H9 (cell line): Measurements from ENCODE around the gene KCNMA1. TPM values are rescaled to one million over a fixed set of nuclear protein-coding genes. Genes with fewer than 3 reads are reported as not detected.

ENCODE experiments used
- DNase-seq: peaks from one replicate; pipeline ENCODE4 v3.0.0-alpha.2; 2017
- H2AFZ ChIP-seq: one replicate; pipeline ENCODE4 v1.6.1; 2013; ENCODE audit warnings: mild to moderate bottlenecking, low read length, control low read depth, moderate library complexity
- H2AK5ac ChIP-seq: 2 replicates; pipeline ENCODE4 v1.6.1; 2013; ENCODE audit warnings: low read length, control low read depth, mixed read lengths; ENCODE audit not compliant: insufficient read length
- H2BK120ac ChIP-seq: one replicate; pipeline ENCODE4 v1.6.1; 2013; ENCODE audit warnings: low read depth, mild to moderate bottlenecking, low read length, control low read depth, inconsistent platforms; ENCODE audit not compliant: poor library complexity, severe bottlenecking
- H2BK12ac ChIP-seq: 2 replicates; pipeline ENCODE4 v1.6.1; 2013; ENCODE audit warnings: low read length, control low read depth, mixed read lengths, low read depth; ENCODE audit not compliant: insufficient read length
- H2BK15ac ChIP-seq: 2 replicates; pipeline ENCODE4 v1.6.1; 2013; ENCODE audit warnings: low read depth, low read length, control low read depth
- H2BK20ac ChIP-seq: one replicate; pipeline ENCODE4 v1.6.1; 2013; ENCODE audit warnings: low read depth, mild to moderate bottlenecking, low read length, control low read depth, inconsistent platforms; ENCODE audit not compliant: poor library complexity, severe bottlenecking
- H2BK5ac ChIP-seq: 2 replicates; pipeline ENCODE4 v1.6.1; 2013; ENCODE audit warnings: low read length, control low read depth, mixed read lengths; ENCODE audit not compliant: insufficient read length
- H3K14ac ChIP-seq: 2 replicates; pipeline ENCODE4 v1.6.1; 2013; ENCODE audit warnings: low read length, control low read depth; ENCODE audit not compliant: insufficient read depth
- H3K18ac ChIP-seq: 2 replicates; pipeline ENCODE4 v1.6.1; 2013; ENCODE audit warnings: low read depth, mild to moderate bottlenecking, mixed read lengths, low read length, control low read depth; ENCODE audit not compliant: insufficient read length
- H3K23ac ChIP-seq: 2 replicates; pipeline ENCODE4 v1.6.1; 2013; ENCODE audit warnings: low read length, control low read depth, mixed read lengths, low read depth; ENCODE audit not compliant: insufficient read length
- H3K23me2 ChIP-seq: 2 replicates; pipeline ENCODE4 v1.6.1; 2013; ENCODE audit warnings: low read depth, mild to moderate bottlenecking, mixed read lengths, low read length, control low read depth; ENCODE audit not compliant: insufficient read length, poor library complexity, severe bottlenecking
- H3K27ac ChIP-seq: 2 replicates; pipeline ENCODE4 v1.5.1; 2013; ENCODE audit warnings: low read length, control low read depth, mixed read lengths, low read depth; ENCODE audit not compliant: insufficient read length
- H3K27me3 ChIP-seq: 2 replicates; pipeline ENCODE4 v1.6.1; 2013; ENCODE audit warnings: low read length, control low read depth, inconsistent platforms; ENCODE audit not compliant: insufficient read depth
- H3K4ac ChIP-seq: 2 replicates; pipeline ENCODE4 v1.6.1; 2013; ENCODE audit warnings: low read depth, mild to moderate bottlenecking, control low read depth, inconsistent platforms, low read length, moderate library complexity
- H3K4me1 ChIP-seq: 2 replicates; pipeline ENCODE4 v1.6.1; 2013; ENCODE audit warnings: low read length, control low read depth, inconsistent platforms; ENCODE audit not compliant: insufficient read depth
- H3K4me2 ChIP-seq: 2 replicates; pipeline ENCODE4 v1.6.1; 2013; ENCODE audit warnings: low read length, control low read depth, mixed read lengths; ENCODE audit not compliant: insufficient read length, insufficient read depth
- H3K56ac ChIP-seq: 2 replicates; pipeline ENCODE4 v1.6.1; 2013; ENCODE audit warnings: low read depth, mild to moderate bottlenecking, mixed read lengths, low read length, control low read depth; ENCODE audit not compliant: insufficient read length
- H3K79me1 ChIP-seq: 2 replicates; pipeline ENCODE4 v1.6.1; 2013; ENCODE audit warnings: low read depth, mild to moderate bottlenecking, moderate library complexity, low read length, control low read depth, inconsistent platforms; ENCODE audit not compliant: insufficient read depth, poor library complexity, severe bottlenecking
- H3K79me2 ChIP-seq: 2 replicates; pipeline ENCODE4 v1.6.1; 2013; ENCODE audit warnings: low read length, control low read depth, inconsistent platforms; ENCODE audit not compliant: insufficient read depth
- H3K9ac ChIP-seq: 2 replicates; pipeline ENCODE4 v1.6.1; 2013; ENCODE audit warnings: low read length, control low read depth, mixed read lengths; ENCODE audit not compliant: insufficient read length; ENCODE audit errors: extremely low read depth
- H3K9me3 ChIP-seq: one replicate; pipeline ENCODE4 v1.6.1; 2013; ENCODE audit warnings: low read depth, low read length, inconsistent platforms; ENCODE audit not compliant: control insufficient read depth
- H3T11ph ChIP-seq: one replicate; pipeline ENCODE4 v1.6.1; 2013; ENCODE audit warnings: mild to moderate bottlenecking, low read length, control low read depth, inconsistent platforms
- H4K20me1 ChIP-seq: one replicate; pipeline ENCODE4 v1.6.1; 2013; ENCODE audit not compliant: control insufficient read depth, insufficient read length, insufficient read depth
- H4K5ac ChIP-seq: 2 replicates; pipeline ENCODE4 v1.6.1; 2013; ENCODE audit warnings: low read depth, mild to moderate bottlenecking, mixed read lengths, low read length, control low read depth; ENCODE audit not compliant: insufficient read length
- H4K8ac ChIP-seq: replicated peaks from 2 replicates; pipeline ENCODE4 v1.6.1; 2013; ENCODE audit warnings: low read length, control low read depth, mixed read lengths, low read depth; ENCODE audit not compliant: insufficient read length
- H4K91ac ChIP-seq: 2 replicates; pipeline ENCODE4 v1.6.1; 2013; ENCODE audit warnings: low read depth, mild to moderate bottlenecking, moderate library complexity, mixed read lengths, low read length, control low read depth; ENCODE audit not compliant: insufficient read length
- H3K27ac Mint-ChIP-seq, 3 experiments: 2 replicates in 2 of 3; 3 replicates in 1 of 3; pipeline ENCODE4 v1.8.0; 2020 to 2021; ENCODE audit warnings: mixed read lengths in 3 of 3, mild to moderate bottlenecking in 1 of 3, moderate library complexity in 1 of 3
- H3K27me3 Mint-ChIP-seq: 2 replicates; pipeline ENCODE4 v1.8.0; 2021; ENCODE audit warnings: low read depth, mild to moderate bottlenecking, moderate library complexity, mixed read lengths
- H3K36me3 Mint-ChIP-seq, 3 experiments: 2 replicates in 2 of 3; 3 replicates in 1 of 3; pipeline ENCODE4 v1.8.0; 2020 to 2021; ENCODE audit warnings: low read depth in 3 of 3, mixed read lengths in 3 of 3; ENCODE audit not compliant: insufficient read depth in 1 of 3
- H3K4me1 Mint-ChIP-seq, 2 experiments: 2 replicates each; pipeline ENCODE4 v1.8.0; 2020; ENCODE audit warnings: mixed read lengths in 2 of 2
- H3K4me3 Mint-ChIP-seq, 2 experiments: 2 replicates in 1 of 2; 3 replicates in 1 of 2; pipeline ENCODE4 v1.8.0; 2020 to 2021; ENCODE audit warnings: mild to moderate bottlenecking in 2 of 2, mixed read lengths in 2 of 2, moderate library complexity in 1 of 2
- H3K9me3 Mint-ChIP-seq, 2 experiments: 2 replicates in 1 of 2; 3 replicates in 1 of 2; pipeline ENCODE4 v1.8.0; 2020; ENCODE audit warnings: mild to moderate bottlenecking in 2 of 2, mixed read lengths in 2 of 2, moderate library complexity in 1 of 2
- total RNA-seq: library from RNA; stranded (reverse); gene quantifications from 2 replicates; pipeline ENCODE4 v1.2.1, GENCODE V29; 2021
- TF ChIP-seq, protein P1 (sequence below): fragments of 200-600 bp; sonication (generic); conservative IDR thresholded peaks from 3 replicates; pipeline ENCODE4 v1.8.0; 2021; ENCODE audit warnings: antibody characterized with exemption, mild to moderate bottlenecking

KCNMA1 gene
- total RNA-seq, 1 experiment from 2014 or later, result 2.0 TPM

DNA sequence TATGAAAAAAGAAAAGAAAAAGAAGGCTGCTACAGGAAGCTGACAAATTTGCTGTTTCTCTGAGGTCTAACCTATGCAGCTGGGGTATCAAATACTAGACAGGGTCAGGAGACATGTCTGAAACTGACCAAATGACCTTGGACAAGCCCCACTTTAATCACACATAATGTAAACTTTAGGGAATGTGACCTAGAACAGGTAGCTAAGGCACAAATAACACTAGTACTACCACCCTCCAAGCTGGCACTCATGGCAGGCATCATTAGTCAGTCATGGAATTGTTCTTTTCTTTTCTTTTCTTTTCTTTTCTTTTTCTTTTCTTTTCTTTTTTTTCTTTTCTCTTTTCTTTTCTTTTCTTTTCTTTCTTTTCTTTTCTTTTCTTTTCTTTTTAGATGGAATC is 250.4 kb downstream of the KCNMA1 start:
- Mint-ChIP-seq H3K36me3 (no peaks in the 10 kb centered on the region), H3K9me3 (no peaks in the 10 kb centered on the region), H3K4me3 (no peak overlapping the region), H3K27me3 (no peaks in the 10 kb centered on the region; the same call in 1 of the 2 replicates), H3K4me1 (peaks cover 34 to 45% of the 10 kb centered on the region in 2 experiments), H3K27ac (no peak overlapping the region)
- H3K27ac ChIP-seq, result no peak overlapping the region
- H3K18ac ChIP-seq, result no peak overlapping the region
- no peak for DNase-seq
- H2BK15ac ChIP-seq, result no peak overlapping the region
- TF ChIP-seq, protein P1, sequence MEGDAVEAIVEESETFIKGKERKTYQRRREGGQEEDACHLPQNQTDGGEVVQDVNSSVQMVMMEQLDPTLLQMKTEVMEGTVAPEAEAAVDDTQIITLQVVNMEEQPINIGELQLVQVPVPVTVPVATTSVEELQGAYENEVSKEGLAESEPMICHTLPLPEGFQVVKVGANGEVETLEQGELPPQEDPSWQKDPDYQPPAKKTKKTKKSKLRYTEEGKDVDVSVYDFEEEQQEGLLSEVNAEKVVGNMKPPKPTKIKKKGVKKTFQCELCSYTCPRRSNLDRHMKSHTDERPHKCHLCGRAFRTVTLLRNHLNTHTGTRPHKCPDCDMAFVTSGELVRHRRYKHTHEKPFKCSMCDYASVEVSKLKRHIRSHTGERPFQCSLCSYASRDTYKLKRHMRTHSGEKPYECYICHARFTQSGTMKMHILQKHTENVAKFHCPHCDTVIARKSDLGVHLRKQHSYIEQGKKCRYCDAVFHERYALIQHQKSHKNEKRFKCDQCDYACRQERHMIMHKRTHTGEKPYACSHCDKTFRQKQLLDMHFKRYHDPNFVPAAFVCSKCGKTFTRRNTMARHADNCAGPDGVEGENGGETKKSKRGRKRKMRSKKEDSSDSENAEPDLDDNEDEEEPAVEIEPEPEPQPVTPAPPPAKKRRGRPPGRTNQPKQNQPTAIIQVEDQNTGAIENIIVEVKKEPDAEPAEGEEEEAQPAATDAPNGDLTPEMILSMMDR, result no peak
- H4K91ac ChIP-seq, result no peak overlapping the region
- H2AFZ ChIP-seq, result no peak overlapping the region
- no peaks in the 10 kb centered on the region for H4K20me1 ChIP-seq
- no peak overlapping the region for H3K14ac ChIP-seq
- no peak overlapping the region for H2BK5ac ChIP-seq
- H3T11ph ChIP-seq, result no peak overlapping the region
- peaks cover 3% of the 10 kb centered on the region; the same call in 1 of the 2 replicates for H3K4me1 ChIP-seq
- H3K23ac ChIP-seq, result no peak overlapping the region
- H4K8ac ChIP-seq, result no peak overlapping the region
- H3K79me2 ChIP-seq, result no peaks in the 10 kb centered on the region
- no peak overlapping the region for H2BK20ac ChIP-seq
- H3K9ac ChIP-seq, result no peak overlapping the region
- no peak overlapping the region for H2BK12ac ChIP-seq
- no peaks in the 10 kb centered on the region for H3K79me1 ChIP-seq
- H3K23me2 ChIP-seq, result no peaks in the 10 kb centered on the region
- H4K5ac ChIP-seq, result no peak overlapping the region
- H2AK5ac ChIP-seq, result no peak overlapping the region
- H3K4me2 ChIP-seq, result no peak overlapping the region
- no peak overlapping the region for H2BK120ac ChIP-seq
- no peaks in the 10 kb centered on the region for H3K27me3 ChIP-seq
- H3K4ac ChIP-seq, result no peak overlapping the region
- no peaks in the 10 kb centered on the region for H3K9me3 ChIP-seq
- no peak overlapping the region for H3K56ac ChIP-seq
